Measurements from ENCODE around the gene TULP3.

TULP3 gene

DNA sequence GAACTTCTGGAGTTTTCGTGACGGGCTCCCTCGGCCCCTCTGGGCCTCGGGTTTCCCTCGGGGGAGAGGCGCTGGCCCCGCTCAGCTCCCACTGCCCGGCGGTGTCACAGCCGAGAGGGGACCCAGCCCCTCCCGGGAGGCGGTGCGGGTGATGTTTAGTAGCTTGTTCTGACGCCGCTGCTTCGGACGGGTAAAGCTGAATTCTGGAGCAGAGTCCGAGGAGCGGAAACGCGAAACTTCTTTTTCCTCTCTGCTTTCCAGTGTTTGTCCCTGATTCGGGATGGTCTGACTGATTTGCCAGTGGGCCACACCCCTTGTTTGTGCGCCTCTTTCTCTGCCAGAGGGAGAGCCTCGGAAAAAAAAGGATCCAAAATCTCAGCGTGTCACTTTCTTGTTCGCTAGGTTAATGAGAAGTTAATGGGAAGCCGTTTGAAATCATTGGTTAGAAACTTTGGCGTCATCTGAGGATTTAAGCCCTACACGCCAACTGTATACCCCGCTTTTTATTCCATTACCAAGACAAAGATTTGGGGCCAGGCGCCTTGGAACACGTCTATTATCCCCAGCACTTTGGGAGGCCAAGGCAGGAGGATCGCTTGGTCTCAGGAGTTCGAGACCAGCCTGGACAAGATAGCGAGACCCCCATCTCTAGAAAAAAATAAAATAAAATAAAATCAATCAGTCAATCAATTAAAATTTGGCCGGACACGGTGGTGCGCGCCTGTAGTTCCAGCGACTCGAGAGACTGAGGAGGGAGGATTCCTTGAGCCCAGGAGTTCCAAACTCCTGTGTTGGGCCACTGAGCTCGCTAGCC is 756 bp downstream of the TULP3 start:
- peaks cover 11% of the 10 kb centered on the region; the same call in 1 of the 2 replicates for H3K36me3 ChIP-seq (ENCODE audit: insufficient read depth, low read length)
- peaks cover 3% of the 10 kb centered on the region; the same call in 1 of the 2 replicates for H3K4me1 ChIP-seq (ENCODE audit: insufficient read depth, low read length)
- H3K9ac ChIP-seq (ENCODE audit: low read depth, low read length) = peak overlapping the region; percentile 94
- H3K9me3 ChIP-seq (ENCODE audit: control insufficient read depth, insufficient read depth, low read length) = no peaks in the 10 kb centered on the region

- Histone ChIP-seq H3K4me1 (ENCODE audit: insufficient read depth, low read length) (peaks cover 3% of the 10 kb centered on the region; the same call in 1 of the 2 replicates), H3K9ac (ENCODE audit: low read depth, low read length) (no peak overlapping the region), H3K36me3 (ENCODE audit: insufficient read depth, low read length) (peaks cover 7% of the 10 kb centered on the region; the same call in 1 of the 2 replicates), H3K9me3 (ENCODE audit: control insufficient read depth, insufficient read depth, low read length) (no peaks in the 10 kb centered on the region)
Measured at GRCh38 chr12:2892246-2892645, 1.6 kb downstream of the TULP3 start.

DNA sequence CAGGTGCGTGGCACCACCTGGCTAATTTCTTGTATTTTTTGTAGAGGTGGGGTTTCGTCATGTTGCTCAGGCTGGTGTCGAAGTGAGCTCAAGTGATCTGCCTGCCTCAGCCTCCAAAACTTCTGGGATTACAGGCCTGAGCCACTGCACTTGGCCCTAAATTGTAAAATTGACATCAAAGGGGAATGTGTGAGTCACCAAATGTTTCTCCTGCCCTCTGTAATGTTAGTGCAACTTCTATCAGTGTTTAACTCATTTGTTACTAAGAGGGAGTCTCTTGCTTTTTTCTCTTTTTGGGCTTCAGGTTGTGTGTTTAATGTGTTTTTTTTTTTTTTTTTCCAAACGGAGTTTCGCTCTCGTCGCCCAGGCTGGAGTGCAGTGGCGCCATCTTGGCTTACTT is 2.3 kb downstream of the TULP3 start:
- Histone ChIP-seq H3K4me1 (ENCODE audit: insufficient read depth, low read length) (peaks cover 3% of the 10 kb centered on the region; the same call in 1 of the 2 replicates), H3K9ac (ENCODE audit: low read depth, low read length) (no peak overlapping the region), H3K9me3 (ENCODE audit: control insufficient read depth, insufficient read depth, low read length) (no peaks in the 10 kb centered on the region), H3K36me3 (ENCODE audit: insufficient read depth, low read length) (peaks cover 7% of the 10 kb centered on the region; the same call in 1 of the 2 replicates)

DNA sequence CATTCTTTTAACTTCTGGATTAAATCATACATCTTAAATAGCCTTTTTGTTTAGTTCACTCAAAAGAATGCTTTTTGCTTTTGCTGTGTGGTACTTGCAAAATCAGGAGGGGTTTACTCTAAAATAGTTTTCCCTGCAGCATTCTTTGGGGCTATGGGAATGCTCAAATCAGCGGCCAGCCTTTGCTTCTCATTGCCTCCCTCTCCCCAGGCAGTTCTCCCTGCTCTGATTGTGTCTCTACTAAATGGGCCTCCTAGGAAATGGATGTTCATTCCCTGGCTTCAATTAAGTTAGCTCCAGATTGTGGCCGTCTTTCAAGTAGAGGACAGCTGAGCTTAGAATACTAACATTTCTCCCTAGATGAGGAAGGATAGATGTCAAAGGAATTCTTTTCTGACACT is 4.4 kb downstream of the TULP3 start:
- Histone ChIP-seq H3K9ac (ENCODE audit: low read depth, low read length) (no peak overlapping the region), H3K36me3 (ENCODE audit: insufficient read depth, low read length) (no peaks in the 10 kb centered on the region), H3K9me3 (ENCODE audit: control insufficient read depth, insufficient read depth, low read length) (no peaks in the 10 kb centered on the region), H3K4me1 (ENCODE audit: insufficient read depth, low read length) (peaks cover 3% of the 10 kb centered on the region; the same call in 1 of the 2 replicates)

GRCh38 chr12:2895511-2895910 is 4.8 kb downstream of the TULP3 start:
- Histone ChIP-seq H3K9ac (ENCODE audit: low read depth, low read length) (no peak overlapping the region), H3K4me1 (ENCODE audit: insufficient read depth, low read length) (peaks cover 3% of the 10 kb centered on the region; the same call in 1 of the 2 replicates), H3K9me3 (ENCODE audit: control insufficient read depth, insufficient read depth, low read length) (no peaks in the 10 kb centered on the region), H3K36me3 (ENCODE audit: insufficient read depth, low read length) (no peaks in the 10 kb centered on the region)

GRCh38 chr12:2897418-2897817 is 6.7 kb downstream of the TULP3 start:
- H3K4me1 ChIP-seq (ENCODE audit: insufficient read depth, low read length) = peaks cover 10% of the 10 kb centered on the region; the same call in 1 of the 2 replicates
- H3K9ac ChIP-seq (ENCODE audit: low read depth, low read length) = no peak overlapping the region
- no peaks in the 10 kb centered on the region for H3K9me3 ChIP-seq (ENCODE audit: control insufficient read depth, insufficient read depth, low read length)
- no peaks in the 10 kb centered on the region for H3K36me3 ChIP-seq (ENCODE audit: insufficient read depth, low read length)

- Histone ChIP-seq H3K9ac (ENCODE audit: low read depth, low read length) (no peak overlapping the region), H3K9me3 (ENCODE audit: control insufficient read depth, insufficient read depth, low read length) (no peaks in the 10 kb centered on the region), H3K36me3 (ENCODE audit: insufficient read depth, low read length) (no peaks in the 10 kb centered on the region), H3K4me1 (ENCODE audit: insufficient read depth, low read length) (peaks cover 7% of the 10 kb centered on the region; the same call in 1 of the 2 replicates)
Measured at GRCh38 chr12:2900642-2901041, 10.0 kb downstream of the TULP3 start.

DNA sequence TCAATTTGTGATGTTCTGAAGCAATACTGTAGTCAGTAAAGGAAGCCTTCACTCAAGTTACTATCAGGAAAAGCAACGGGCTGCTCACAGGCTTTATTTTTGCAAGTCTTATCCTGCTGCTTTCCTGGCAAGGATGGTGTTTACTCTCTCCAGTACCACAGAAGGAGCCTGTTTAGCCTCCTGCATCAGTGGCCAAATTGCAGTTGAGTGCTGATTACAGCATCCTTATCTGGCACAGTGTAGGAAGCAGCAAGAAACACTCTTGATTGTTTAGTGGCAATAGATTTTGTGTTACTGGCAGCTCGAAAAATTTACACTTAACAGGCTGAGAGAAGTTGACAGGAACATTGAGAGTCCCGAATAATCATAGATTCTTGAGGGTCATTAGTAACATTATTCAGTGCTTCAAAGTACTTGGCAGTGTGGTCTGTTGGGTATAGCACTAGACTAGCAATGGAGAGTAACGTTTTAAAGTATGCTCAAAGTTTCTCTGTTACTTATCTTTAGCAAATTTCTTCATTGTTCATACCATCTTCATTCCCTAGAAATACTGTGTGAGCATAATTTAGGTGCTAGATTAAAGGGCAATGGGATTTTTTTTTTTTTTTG is 11.7 kb downstream of the TULP3 start:
- no peak overlapping the region for H3K9ac ChIP-seq (ENCODE audit: low read depth, low read length)
- H3K4me1 ChIP-seq (ENCODE audit: insufficient read depth, low read length) = peaks cover 7% of the 10 kb centered on the region; the same call in 1 of the 2 replicates
- no peaks in the 10 kb centered on the region for H3K36me3 ChIP-seq (ENCODE audit: insufficient read depth, low read length)
- H3K9me3 ChIP-seq (ENCODE audit: control insufficient read depth, insufficient read depth, low read length) = no peaks in the 10 kb centered on the region

- no peaks in the 10 kb centered on the region for H3K36me3 ChIP-seq (ENCODE audit: insufficient read depth, low read length)
- no peaks in the 10 kb centered on the region for H3K9me3 ChIP-seq (ENCODE audit: control insufficient read depth, insufficient read depth, low read length)
- peaks cover 10% of the 10 kb centered on the region for H3K4me1 ChIP-seq (ENCODE audit: insufficient read depth, low read length)
- H3K9ac ChIP-seq (ENCODE audit: low read depth, low read length) = no peak overlapping the region
Measured at GRCh38 chr12:2904260-2904659, 13.6 kb downstream of the TULP3 start.

DNA sequence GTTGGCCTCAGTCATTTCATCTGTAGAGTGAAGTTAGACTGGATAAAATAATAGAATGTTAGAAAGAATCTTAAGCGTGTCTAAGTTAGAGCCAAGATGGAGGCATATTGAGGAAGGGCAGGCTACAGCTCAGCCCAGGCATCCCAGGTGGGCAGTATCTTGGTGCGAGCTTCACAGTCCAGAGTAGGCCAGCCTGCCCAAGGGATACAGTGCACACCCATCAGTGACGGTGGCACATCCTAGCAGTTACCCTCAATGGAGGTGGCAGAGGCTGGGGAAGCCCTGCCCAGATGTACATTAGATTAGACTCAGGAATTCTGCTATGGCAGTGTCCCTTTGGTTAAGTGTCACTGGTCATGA is 21.5 kb downstream of the TULP3 start:
- Histone ChIP-seq H3K9ac (ENCODE audit: low read depth, low read length) (no peak overlapping the region), H3K9me3 (ENCODE audit: control insufficient read depth, insufficient read depth, low read length) (no peaks in the 10 kb centered on the region), H3K36me3 (ENCODE audit: insufficient read depth, low read length) (no peaks in the 10 kb centered on the region), H3K4me1 (ENCODE audit: insufficient read depth, low read length) (peaks cover 12% of the 10 kb centered on the region)

DNA sequence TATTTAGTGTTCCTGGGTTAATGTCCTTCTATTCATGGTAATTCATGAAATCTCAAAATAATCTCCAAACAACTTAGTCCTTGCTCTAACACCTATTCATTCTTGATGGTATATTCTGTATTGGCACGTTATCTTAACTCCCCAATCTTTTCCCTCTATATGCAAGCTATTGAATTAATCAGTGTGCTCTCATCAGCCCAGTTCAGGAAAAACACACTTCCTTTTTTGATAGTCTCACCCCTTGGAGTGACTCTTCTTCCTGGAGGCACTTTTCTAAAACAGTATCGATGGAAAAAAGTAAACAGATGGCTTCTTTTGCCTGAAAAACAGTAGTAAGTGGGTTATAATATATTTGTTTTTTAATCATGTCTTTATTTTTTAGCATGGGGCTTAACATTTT is 28.6 kb downstream of the TULP3 start:
- Histone ChIP-seq H3K36me3 (ENCODE audit: insufficient read depth, low read length) (peaks cover 8% of the 10 kb centered on the region), H3K9ac (ENCODE audit: low read depth, low read length) (no peak overlapping the region)

DNA sequence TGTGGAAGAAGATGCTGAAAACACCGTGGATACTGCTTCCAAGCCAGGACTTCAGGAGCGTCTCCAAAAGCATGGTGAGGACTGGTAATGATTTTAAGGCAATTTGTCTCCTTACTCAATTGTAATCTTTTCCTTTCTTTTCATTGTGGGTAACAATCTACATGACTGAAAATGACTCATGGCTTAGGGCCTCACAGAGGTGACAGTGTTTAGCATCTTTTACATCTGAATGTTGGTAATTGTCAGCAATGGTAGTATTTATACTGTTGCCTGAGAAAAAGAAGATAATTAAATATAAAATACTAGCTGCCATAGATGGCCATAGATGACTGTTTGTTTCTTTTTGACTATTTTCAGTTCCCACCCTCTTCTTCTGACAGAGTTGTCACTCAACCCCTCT is 31.6 kb downstream of the TULP3 start:
- H3K36me3 ChIP-seq (ENCODE audit: insufficient read depth, low read length) = peaks cover 9% of the 10 kb centered on the region

More for the DNA sequence above, 28.6 kb downstream of the TULP3 start:
- Histone ChIP-seq H3K9me3 (ENCODE audit: control insufficient read depth, insufficient read depth, low read length) (no peaks in the 10 kb centered on the region), H3K4me1 (ENCODE audit: insufficient read depth, low read length) (peaks cover 16% of the 10 kb centered on the region)

DNA sequence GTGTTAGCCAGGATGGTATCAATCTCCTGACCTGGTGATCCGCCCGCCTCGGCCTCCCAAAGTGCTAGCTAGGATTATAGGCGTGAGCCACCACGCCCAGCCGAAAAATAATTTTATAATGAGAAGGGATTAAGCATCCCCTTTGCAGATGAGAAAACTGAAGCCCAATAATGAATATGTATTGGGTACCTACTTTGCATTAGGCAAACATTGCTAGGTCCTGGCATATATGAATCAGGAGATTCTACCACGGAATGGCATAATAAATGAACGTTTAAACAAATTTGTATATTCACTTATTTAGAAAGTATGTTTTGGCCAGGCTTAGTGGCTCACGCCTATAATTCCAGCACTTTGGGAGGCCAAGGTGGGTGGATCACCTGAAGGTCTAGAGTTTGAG is 32.4 kb downstream of the TULP3 start:
- Histone ChIP-seq H3K9ac (ENCODE audit: low read depth, low read length) (no peak overlapping the region), H3K9me3 (ENCODE audit: control insufficient read depth, insufficient read depth, low read length) (no peaks in the 10 kb centered on the region), H3K4me1 (ENCODE audit: insufficient read depth, low read length) (peaks cover 16% of the 10 kb centered on the region), H3K36me3 (ENCODE audit: insufficient read depth, low read length) (peaks cover 9% of the 10 kb centered on the region)

More for the DNA sequence above, 31.6 kb downstream of the TULP3 start:
- H3K9me3 ChIP-seq (ENCODE audit: control insufficient read depth, insufficient read depth, low read length) = no peaks in the 10 kb centered on the region
- H3K9ac ChIP-seq (ENCODE audit: low read depth, low read length) = no peak overlapping the region
- peaks cover 16% of the 10 kb centered on the region for H3K4me1 ChIP-seq (ENCODE audit: insufficient read depth, low read length)

DNA sequence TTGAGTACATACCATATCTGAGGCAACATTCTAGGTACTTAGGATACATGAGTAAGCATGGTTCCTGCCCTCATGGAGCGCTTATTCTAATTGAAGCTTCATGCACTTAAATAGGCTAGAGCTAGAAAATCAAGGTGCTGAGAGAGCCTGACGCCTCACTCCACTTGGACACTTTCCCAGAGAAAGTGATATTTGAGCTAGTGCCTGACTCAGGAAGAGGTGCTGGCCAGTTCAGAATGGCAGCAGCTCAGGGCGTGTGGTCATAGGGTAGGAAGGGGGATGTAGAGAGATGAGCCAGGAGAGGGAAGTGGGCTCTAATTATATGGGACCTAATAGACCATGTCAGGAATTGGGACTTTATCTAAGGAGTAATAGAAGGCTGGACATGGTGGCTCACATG is 33.3 kb downstream of the TULP3 start:
- peaks cover 9% of the 10 kb centered on the region for H3K36me3 ChIP-seq (ENCODE audit: insufficient read depth, low read length)
- H3K9me3 ChIP-seq (ENCODE audit: control insufficient read depth, insufficient read depth, low read length) = no peaks in the 10 kb centered on the region
- peaks cover 16% of the 10 kb centered on the region for H3K4me1 ChIP-seq (ENCODE audit: insufficient read depth, low read length)
- no peak overlapping the region for H3K9ac ChIP-seq (ENCODE audit: low read depth, low read length)

All from ES-I3 (cell line).